ENCODE results near the gene REN.

The REN gene

GRCh38 chr1:204194771-204195170, 28.6 kb upstream of the REN start:
- Histone ChIP-seq H2BK15ac (ENCODE audit: low read depth, poor library complexity, severe bottlenecking) (no peak overlapping the region), H3K4me3 (ENCODE audit: insufficient read depth in 1 of 2, low read depth in 1 of 2, low read length in 2 of 2) (no peak overlapping the region), H4K8ac (ENCODE audit: low read length) (peak overlapping the region; percentile 13), H4K91ac (ENCODE audit: low read length) (no peak overlapping the region), H3K18ac (ENCODE audit: low read depth in 1 of 2, low read length in 2 of 2) (no peak overlapping the region), H2BK120ac (ENCODE audit: low read depth, low read length) (no peak overlapping the region), H3K4me2 (ENCODE audit: low read length, poor library complexity, severe bottlenecking) (no peak overlapping the region), H2AK5ac (ENCODE audit: low read length, severe bottlenecking) (peak overlapping the region; percentile 17), H3K9ac (ENCODE audit: low read length) (no peak overlapping the region), H3K27ac (ENCODE audit: low read length, poor library complexity, severe bottlenecking) (no peak overlapping the region), H3K14ac (ENCODE audit: low read length in 2 of 2) (peak overlapping the region in 1 of 2 experiments; percentile 89), H3K4ac (ENCODE audit: low read depth in 1 of 2, low read length in 2 of 2) (no peak overlapping the region), H3K27me3 (ENCODE audit: control insufficient read depth in 1 of 2, insufficient read depth in 1 of 2, low read length in 2 of 2) (peaks cover 18 to 92% of the 10 kb centered on the region in 2 experiments), H2BK5ac (ENCODE audit: low read depth, low read length, poor library complexity, severe bottlenecking) (no peak overlapping the region), H3K4me1 (ENCODE audit: control insufficient read depth, insufficient read depth, low read depth, low read length) (peaks cover 44% of the 10 kb centered on the region), H3K23ac (ENCODE audit: low read length in 2 of 2) (peak overlapping the region in 1 of 2 experiments; percentile 83), H3K36me3 (ENCODE audit: control insufficient read depth in 1 of 2, insufficient read depth in 2 of 2, low read depth in 1 of 2, low read length in 2 of 2) (no peaks in the 10 kb centered on the region), H3K79me1 (replicated peaks; ENCODE audit: low read length, poor library complexity, severe bottlenecking) (no peaks in the 10 kb centered on the region), H3K9me3 (ENCODE audit: control insufficient read depth, low read length) (no peaks in the 10 kb centered on the region), H2AFZ (ENCODE audit: low read depth, low read length) (no peak overlapping the region), H2BK12ac (ENCODE audit: low read length in 2 of 2) (no peak overlapping the region)
- WGBS: 79% methylated on average over 3 of the region's 7 CpGs
- no peak for DNase-seq

GRCh38 chr1:204194080-204194479, 27.9 kb upstream of the REN start:
- no peaks in the 10 kb centered on the region for H3K79me1 ChIP-seq (replicated peaks; ENCODE audit: low read length, poor library complexity, severe bottlenecking)
- H3K14ac ChIP-seq (ENCODE audit: low read length in 2 of 2): no peak overlapping the region
- no peak overlapping the region for H4K8ac ChIP-seq (ENCODE audit: low read length)
- H3K18ac ChIP-seq (ENCODE audit: low read depth in 1 of 2, low read length in 2 of 2): no peak overlapping the region
- no peak overlapping the region for H4K91ac ChIP-seq (ENCODE audit: low read length)
- WGBS: 87% methylated on average over 2 of the region's 2 CpGs
- H2BK5ac ChIP-seq (ENCODE audit: low read depth, low read length, poor library complexity, severe bottlenecking): no peak overlapping the region
- no peak overlapping the region for H2AFZ ChIP-seq (ENCODE audit: low read depth, low read length)
- no peak overlapping the region for H3K23ac ChIP-seq (ENCODE audit: low read length in 2 of 2)
- H3K4ac ChIP-seq (ENCODE audit: low read depth in 1 of 2, low read length in 2 of 2): no peak overlapping the region
- H2BK12ac ChIP-seq (ENCODE audit: low read length in 2 of 2): no peak overlapping the region
- no peak overlapping the region for H2AK5ac ChIP-seq (ENCODE audit: low read length, severe bottlenecking)
- H2BK120ac ChIP-seq (ENCODE audit: low read depth, low read length): no peak overlapping the region
- no peak overlapping the region for H2BK15ac ChIP-seq (ENCODE audit: low read depth, poor library complexity, severe bottlenecking)
- no peaks in the 10 kb centered on the region for H3K9me3 ChIP-seq (ENCODE audit: control insufficient read depth, low read length)
- H3K4me3 ChIP-seq (ENCODE audit: insufficient read depth in 1 of 2, low read depth in 1 of 2, low read length in 2 of 2): no peak overlapping the region
- no peak overlapping the region for H3K27ac ChIP-seq (ENCODE audit: low read length, poor library complexity, severe bottlenecking)
- peaks cover 40% of the 10 kb centered on the region for H3K4me1 ChIP-seq (ENCODE audit: control insufficient read depth, insufficient read depth, low read depth, low read length)
- peaks cover 25 to 93% of the 10 kb centered on the region in 2 experiments for H3K27me3 ChIP-seq (ENCODE audit: control insufficient read depth in 1 of 2, insufficient read depth in 1 of 2, low read length in 2 of 2)
- no peak overlapping the region for H3K4me2 ChIP-seq (ENCODE audit: low read length, poor library complexity, severe bottlenecking)
- H3K36me3 ChIP-seq (ENCODE audit: control insufficient read depth in 1 of 2, insufficient read depth in 2 of 2, low read depth in 1 of 2, low read length in 2 of 2): no peaks in the 10 kb centered on the region
- no peak for DNase-seq
- no peak overlapping the region for H3K9ac ChIP-seq (ENCODE audit: low read length)

GRCh38 chr1:204192589-204193352, 26.6 kb upstream of the REN start:
- no peak overlapping the region for H3K27ac ChIP-seq (ENCODE audit: low read length, poor library complexity, severe bottlenecking)
- no peak overlapping the region for H2AK5ac ChIP-seq (ENCODE audit: low read length, severe bottlenecking)
- no peak overlapping the region for H2AFZ ChIP-seq (ENCODE audit: low read depth, low read length)
- H3K4me2 ChIP-seq (ENCODE audit: low read length, poor library complexity, severe bottlenecking): no peak overlapping the region
- peaks cover 38 to 96% of the 10 kb centered on the region in 2 experiments for H3K27me3 ChIP-seq (ENCODE audit: control insufficient read depth in 1 of 2, insufficient read depth in 1 of 2, low read length in 2 of 2)
- no peak overlapping the region for H3K14ac ChIP-seq (ENCODE audit: low read length in 2 of 2)
- no peak overlapping the region for H2BK5ac ChIP-seq (ENCODE audit: low read depth, low read length, poor library complexity, severe bottlenecking)
- H3K4me3 ChIP-seq (ENCODE audit: insufficient read depth in 1 of 2, low read depth in 1 of 2, low read length in 2 of 2): no peak overlapping the region
- no peak overlapping the region for H4K91ac ChIP-seq (ENCODE audit: low read length)
- H3K23ac ChIP-seq (ENCODE audit: low read length in 2 of 2): no peak overlapping the region
- no peaks in the 10 kb centered on the region for H3K9me3 ChIP-seq (ENCODE audit: control insufficient read depth, low read length)
- H2BK15ac ChIP-seq (ENCODE audit: low read depth, poor library complexity, severe bottlenecking): no peak overlapping the region
- no peak overlapping the region for H3K18ac ChIP-seq (ENCODE audit: low read depth in 1 of 2, low read length in 2 of 2)
- no peak overlapping the region for H2BK120ac ChIP-seq (ENCODE audit: low read depth, low read length)
- no peak overlapping the region for H3K4ac ChIP-seq (ENCODE audit: low read depth in 1 of 2, low read length in 2 of 2)
- no peaks in the 10 kb centered on the region for H3K36me3 ChIP-seq (ENCODE audit: control insufficient read depth in 1 of 2, insufficient read depth in 2 of 2, low read depth in 1 of 2, low read length in 2 of 2)
- H3K4me1 ChIP-seq (ENCODE audit: control insufficient read depth, insufficient read depth, low read depth, low read length): peaks cover 29% of the 10 kb centered on the region
- no peak overlapping the region for H3K9ac ChIP-seq (ENCODE audit: low read length)
- DNase-seq: no peak
- no peak overlapping the region for H4K8ac ChIP-seq (ENCODE audit: low read length)
- WGBS: 92% methylated on average over 3 of the region's 3 CpGs
- no peaks in the 10 kb centered on the region for H3K79me1 ChIP-seq (replicated peaks; ENCODE audit: low read length, poor library complexity, severe bottlenecking)
- no peak overlapping the region for H2BK12ac ChIP-seq (ENCODE audit: low read length in 2 of 2)

- H2BK12ac ChIP-seq (ENCODE audit: low read length in 2 of 2): no peak overlapping the region
- H2BK15ac ChIP-seq (ENCODE audit: low read depth, poor library complexity, severe bottlenecking): no peak overlapping the region
- no peak overlapping the region for H2BK120ac ChIP-seq (ENCODE audit: low read depth, low read length)
- no peak overlapping the region for H3K9ac ChIP-seq (ENCODE audit: low read length)
- H3K27me3 ChIP-seq (ENCODE audit: control insufficient read depth in 1 of 2, insufficient read depth in 1 of 2, low read length in 2 of 2): peaks cover 46 to 97% of the 10 kb centered on the region in 2 experiments
- H4K91ac ChIP-seq (ENCODE audit: low read length): no peak overlapping the region
- no peaks in the 10 kb centered on the region for H3K36me3 ChIP-seq (ENCODE audit: control insufficient read depth in 1 of 2, insufficient read depth in 2 of 2, low read depth in 1 of 2, low read length in 2 of 2)
- H4K8ac ChIP-seq (ENCODE audit: low read length): no peak overlapping the region
- no peak overlapping the region for H3K14ac ChIP-seq (ENCODE audit: low read length in 2 of 2)
- no peak overlapping the region for H2AFZ ChIP-seq (ENCODE audit: low read depth, low read length)
- no peak for DNase-seq
- no peak overlapping the region for H2BK5ac ChIP-seq (ENCODE audit: low read depth, low read length, poor library complexity, severe bottlenecking)
- H3K79me1 ChIP-seq (replicated peaks; ENCODE audit: low read length, poor library complexity, severe bottlenecking): no peaks in the 10 kb centered on the region
- H3K23ac ChIP-seq (ENCODE audit: low read length in 2 of 2): no peak overlapping the region
- WGBS: 96% methylated on average over 2 of the region's 2 CpGs
- no peak overlapping the region for H3K4me3 ChIP-seq (ENCODE audit: insufficient read depth in 1 of 2, low read depth in 1 of 2, low read length in 2 of 2)
- no peak overlapping the region for H3K4ac ChIP-seq (ENCODE audit: low read depth in 1 of 2, low read length in 2 of 2)
- H3K9me3 ChIP-seq (ENCODE audit: control insufficient read depth, low read length): no peaks in the 10 kb centered on the region
- H3K4me2 ChIP-seq (ENCODE audit: low read length, poor library complexity, severe bottlenecking): no peak overlapping the region
- no peak overlapping the region for H2AK5ac ChIP-seq (ENCODE audit: low read length, severe bottlenecking)
- H3K27ac ChIP-seq (ENCODE audit: low read length, poor library complexity, severe bottlenecking): no peak overlapping the region
- no peak overlapping the region for H3K18ac ChIP-seq (ENCODE audit: low read depth in 1 of 2, low read length in 2 of 2)
- H3K4me1 ChIP-seq (ENCODE audit: control insufficient read depth, insufficient read depth, low read depth, low read length): peaks cover 28% of the 10 kb centered on the region
Observed at GRCh38 chr1:204192046-204192445, 25.9 kb upstream of the REN start.
